GM23338 (cell line): ENCODE measurements around the gene NPAS3. TPM values are rescaled to one million over a fixed set of nuclear protein-coding genes. Genes with fewer than 3 reads are reported as not detected.

ENCODE experiments used
- ATAC-seq: fragments of 200-7000 bp; cut with Tn5 transposase; 3 replicates; pipeline ENCODE4 v1.9.1; 2020
- DNase-seq: peaks from one replicate; pipeline ENCODE4 v3.0.0-alpha.2; 2015; ENCODE audit warnings: low spot score
- H2AFZ ChIP-seq: fragments of 200-600 bp; sonication (generic); 2 replicates; pipeline ENCODE4 v1.8.0; 2016; ENCODE audit warnings: antibody characterized with exemption, mild to moderate bottlenecking, moderate library complexity
- H3F3A ChIP-seq: fragments of 200-600 bp; sonication (generic); replicated peaks from 2 replicates; pipeline ENCODE4 v1.8.0; 2017; ENCODE audit warnings: antibody characterized with exemption, mixed run types, low read depth
- H3K27ac ChIP-seq: fragments of 200-600 bp; sonication (generic); 2 replicates; pipeline ENCODE4 v1.6.1; 2016; ENCODE audit warnings: low read depth
- H3K27me3 ChIP-seq: fragments of 200-600 bp; sonication (generic); 2 replicates; pipeline ENCODE4 v1.8.0; 2016; ENCODE audit warnings: mild to moderate bottlenecking, mixed run types, moderate library complexity; ENCODE audit not compliant: insufficient read depth
- H3K36me3 ChIP-seq: fragments of 200-600 bp; sonication (generic); 2 replicates; pipeline ENCODE4 v1.8.0; 2016; ENCODE audit warnings: mild to moderate bottlenecking; ENCODE audit not compliant: insufficient read depth
- H3K4me1 ChIP-seq: fragments of 200-600 bp; sonication (generic); 2 replicates; pipeline ENCODE4 v1.8.0; 2016; ENCODE audit warnings: mild to moderate bottlenecking, moderate library complexity; ENCODE audit not compliant: insufficient read depth
- H3K4me2 ChIP-seq: fragments of 200-600 bp; sonication (generic); 2 replicates; pipeline ENCODE4 v1.7.1; 2017; ENCODE audit warnings: mixed run types
- H3K4me3 ChIP-seq: fragments of 200-600 bp; sonication (generic); 2 replicates; pipeline ENCODE4 v1.6.1; 2016; ENCODE audit warnings: mixed run types
- H3K79me2 ChIP-seq: fragments of 200-600 bp; sonication (generic); replicated peaks from 2 replicates; pipeline ENCODE4 v1.8.0; 2017; ENCODE audit warnings: mild to moderate bottlenecking; ENCODE audit not compliant: insufficient read depth
- H3K9me2 ChIP-seq: fragments of 200-600 bp; sonication (generic); 2 replicates; pipeline ENCODE4 v1.8.0; 2017; ENCODE audit not compliant: insufficient read depth
- H4K20me1 ChIP-seq: fragments of 200-600 bp; sonication (generic); replicated peaks from 2 replicates; pipeline ENCODE4 v1.8.0; 2017; ENCODE audit warnings: mild to moderate bottlenecking; ENCODE audit not compliant: insufficient read depth
- H3K27ac Mint-ChIP-seq: 2 replicates; pipeline ENCODE4 v1.8.0; 2020; ENCODE audit warnings: inconsistent platforms, mild to moderate bottlenecking, moderate library complexity, mixed read lengths
- H3K27me3 Mint-ChIP-seq: 3 replicates; pipeline ENCODE4 v1.8.0; 2022; ENCODE audit warnings: low read depth, mild to moderate bottlenecking, moderate library complexity, mixed read lengths, inconsistent platforms; ENCODE audit not compliant: insufficient read depth, poor library complexity
- H3K36me3 Mint-ChIP-seq: 3 replicates; pipeline ENCODE4 v1.8.0; 2021; ENCODE audit warnings: low read depth, mild to moderate bottlenecking, inconsistent platforms, moderate library complexity, mixed read lengths
- H3K4me1 Mint-ChIP-seq: 3 replicates; pipeline ENCODE4 v1.8.0; 2020; ENCODE audit warnings: mild to moderate bottlenecking, inconsistent platforms, mixed read lengths
- H3K4me3 Mint-ChIP-seq: 3 replicates; pipeline ENCODE4 v1.8.0; 2021; ENCODE audit warnings: moderate library complexity, mild to moderate bottlenecking, inconsistent platforms, mixed read lengths
- H3K9me3 Mint-ChIP-seq: 3 replicates; pipeline ENCODE4 v1.8.0; 2020; ENCODE audit warnings: moderate library complexity, mild to moderate bottlenecking, inconsistent platforms, mixed read lengths
- CREB1 ChIP-seq: fragments of 250-450 bp; sonication (Bioruptor Pico); IDR thresholded peaks from 2 replicates; pipeline ENCODE4 v1.5.0; 2020; ENCODE audit warnings: low read depth, mild to moderate bottlenecking, moderate library complexity
- EZH2phosphoT487 ChIP-seq: fragments of 200-600 bp; sonication (generic); IDR thresholded peaks from one replicate; pipeline ENCODE4 v1.8.1; 2018; ENCODE audit warnings: antibody characterized with exemption; ENCODE audit not compliant: unreplicated experiment
- JUNB ChIP-seq: IDR thresholded peaks from one replicate; pipeline ENCODE4 v1.6.1; 2016; ENCODE audit warnings: antibody characterized with exemption; ENCODE audit not compliant: unreplicated experiment
- ZNF114 ChIP-seq: fragments of 250-450 bp; sonication (Bioruptor Pico); IDR thresholded peaks from 2 replicates; pipeline ENCODE4 v1.5.0; 2020; ENCODE audit warnings: mild to moderate bottlenecking, moderate library complexity
- polyA plus RNA-seq: library from polyadenylated mRNA; unstranded; fragments of >200 nt; fragmentation: Nextera tagmentation; extraction: Ambion mirVana; gene quantifications from 2 replicates; pipeline ENCODE4 v1.2.1, GENCODE V29; 2016
- total RNA-seq: library from RNA; depleted of rRNA; stranded (reverse); fragments of >200 nt; shearing (Covaris generic); gene quantifications from 2 replicates; pipeline ENCODE4 v1.2.3, GENCODE V29; 2014
- TF ChIP-seq, protein P1 (sequence below): fragments of 250-450 bp; sonication (Bioruptor Pico); IDR thresholded peaks from 2 replicates; pipeline ENCODE4 v1.5.0; 2020; ENCODE audit warnings: mild to moderate bottlenecking, moderate library complexity
- TF ChIP-seq, protein P2 (sequence below): IDR thresholded peaks from 2 replicates; pipeline ENCODE4 v1.6.1; 2016; ENCODE audit warnings: antibody characterized with exemption
- TF ChIP-seq, protein P3 (sequence below): IDR thresholded peaks from one replicate; pipeline ENCODE4 v1.6.1; 2018; ENCODE audit warnings: antibody characterized with exemption; ENCODE audit not compliant: unreplicated experiment

The NPAS3 gene
- total and polyA plus RNA-seq, 2 experiments from 2014 or later = 0.17 to 0.19 TPM

DNA sequence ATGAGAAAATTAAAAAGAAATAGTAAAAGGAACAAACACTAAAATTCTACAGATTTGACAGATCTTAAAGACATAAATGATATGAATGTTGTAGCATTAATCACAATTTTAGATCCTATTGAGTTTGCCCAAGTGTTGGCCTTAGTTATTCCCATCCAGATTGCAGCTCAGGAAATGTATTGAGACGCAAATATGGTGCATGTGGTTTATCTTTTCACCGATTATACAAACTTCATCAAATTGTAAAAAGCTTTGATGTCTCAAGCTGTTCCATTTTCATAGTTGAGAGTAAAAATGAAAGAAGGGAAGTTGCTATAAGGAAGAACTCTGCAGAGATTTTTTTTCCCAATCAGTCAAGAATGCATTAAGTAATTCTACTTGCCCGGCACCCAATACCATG is 683.8 kb downstream of the NPAS3 start:
- Mint-ChIP-seq H3K36me3 (no peaks in the 10 kb centered on the region), H3K27me3 (no peaks in the 10 kb centered on the region), H3K4me3 (no peak overlapping the region), H3K4me1 (peaks cover 15% of the 10 kb centered on the region), H3K9me3 (no peaks in the 10 kb centered on the region), H3K27ac (no peak overlapping the region)
- TF ChIP-seq, protein P1, sequence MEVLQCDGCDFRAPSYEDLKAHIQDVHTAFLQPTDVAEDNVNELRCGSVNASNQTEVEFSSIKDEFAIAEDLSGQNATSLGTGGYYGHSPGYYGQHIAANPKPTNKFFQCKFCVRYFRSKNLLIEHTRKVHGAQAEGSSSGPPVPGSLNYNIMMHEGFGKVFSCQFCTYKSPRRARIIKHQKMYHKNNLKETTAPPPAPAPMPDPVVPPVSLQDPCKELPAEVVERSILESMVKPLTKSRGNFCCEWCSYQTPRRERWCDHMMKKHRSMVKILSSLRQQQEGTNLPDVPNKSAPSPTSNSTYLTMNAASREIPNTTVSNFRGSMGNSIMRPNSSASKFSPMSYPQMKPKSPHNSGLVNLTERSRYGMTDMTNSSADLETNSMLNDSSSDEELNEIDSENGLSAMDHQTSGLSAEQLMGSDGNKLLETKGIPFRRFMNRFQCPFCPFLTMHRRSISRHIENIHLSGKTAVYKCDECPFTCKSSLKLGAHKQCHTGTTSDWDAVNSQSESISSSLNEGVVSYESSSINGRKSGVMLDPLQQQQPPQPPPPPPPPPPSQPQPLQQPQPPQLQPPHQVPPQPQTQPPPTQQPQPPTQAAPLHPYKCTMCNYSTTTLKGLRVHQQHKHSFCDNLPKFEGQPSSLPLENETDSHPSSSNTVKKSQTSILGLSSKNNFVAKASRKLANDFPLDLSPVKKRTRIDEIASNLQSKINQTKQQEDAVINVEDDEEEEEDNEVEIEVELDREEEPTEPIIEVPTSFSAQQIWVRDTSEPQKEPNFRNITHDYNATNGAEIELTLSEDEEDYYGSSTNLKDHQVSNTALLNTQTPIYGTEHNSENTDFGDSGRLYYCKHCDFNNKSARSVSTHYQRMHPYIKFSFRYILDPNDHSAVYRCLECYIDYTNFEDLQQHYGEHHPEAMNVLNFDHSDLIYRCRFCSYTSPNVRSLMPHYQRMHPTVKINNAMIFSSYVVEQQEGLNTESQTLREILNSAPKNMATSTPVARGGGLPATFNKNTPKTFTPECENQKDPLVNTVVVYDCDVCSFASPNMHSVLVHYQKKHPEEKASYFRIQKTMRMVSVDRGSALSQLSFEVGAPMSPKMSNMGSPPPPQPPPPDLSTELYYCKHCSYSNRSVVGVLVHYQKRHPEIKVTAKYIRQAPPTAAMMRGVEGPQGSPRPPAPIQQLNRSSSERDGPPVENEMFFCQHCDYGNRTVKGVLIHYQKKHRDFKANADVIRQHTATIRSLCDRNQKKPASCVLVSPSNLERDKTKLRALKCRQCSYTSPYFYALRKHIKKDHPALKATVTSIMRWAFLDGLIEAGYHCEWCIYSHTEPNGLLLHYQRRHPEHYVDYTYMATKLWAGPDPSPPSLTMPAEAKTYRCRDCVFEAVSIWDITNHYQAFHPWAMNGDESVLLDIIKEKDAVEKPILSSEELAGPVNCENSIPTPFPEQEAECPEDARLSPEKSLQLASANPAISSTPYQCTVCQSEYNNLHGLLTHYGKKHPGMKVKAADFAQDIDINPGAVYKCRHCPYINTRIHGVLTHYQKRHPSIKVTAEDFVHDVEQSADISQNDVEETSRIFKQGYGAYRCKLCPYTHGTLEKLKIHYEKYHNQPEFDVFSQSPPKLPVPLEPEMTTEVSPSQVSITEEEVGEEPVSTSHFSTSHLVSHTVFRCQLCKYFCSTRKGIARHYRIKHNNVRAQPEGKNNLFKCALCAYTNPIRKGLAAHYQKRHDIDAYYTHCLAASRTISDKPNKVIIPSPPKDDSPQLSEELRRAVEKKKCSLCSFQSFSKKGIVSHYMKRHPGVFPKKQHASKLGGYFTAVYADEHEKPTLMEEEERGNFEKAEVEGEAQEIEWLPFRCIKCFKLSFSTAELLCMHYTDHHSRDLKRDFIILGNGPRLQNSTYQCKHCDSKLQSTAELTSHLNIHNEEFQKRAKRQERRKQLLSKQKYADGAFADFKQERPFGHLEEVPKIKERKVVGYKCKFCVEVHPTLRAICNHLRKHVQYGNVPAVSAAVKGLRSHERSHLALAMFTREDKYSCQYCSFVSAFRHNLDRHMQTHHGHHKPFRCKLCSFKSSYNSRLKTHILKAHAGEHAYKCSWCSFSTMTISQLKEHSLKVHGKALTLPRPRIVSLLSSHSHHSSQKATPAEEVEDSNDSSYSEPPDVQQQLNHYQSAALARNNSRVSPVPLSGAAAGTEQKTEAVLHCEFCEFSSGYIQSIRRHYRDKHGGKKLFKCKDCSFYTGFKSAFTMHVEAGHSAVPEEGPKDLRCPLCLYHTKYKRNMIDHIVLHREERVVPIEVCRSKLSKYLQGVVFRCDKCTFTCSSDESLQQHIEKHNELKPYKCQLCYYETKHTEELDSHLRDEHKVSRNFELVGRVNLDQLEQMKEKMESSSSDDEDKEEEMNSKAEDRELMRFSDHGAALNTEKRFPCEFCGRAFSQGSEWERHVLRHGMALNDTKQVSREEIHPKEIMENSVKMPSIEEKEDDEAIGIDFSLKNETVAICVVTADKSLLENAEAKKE = no peak
- TF ChIP-seq, protein P2, sequence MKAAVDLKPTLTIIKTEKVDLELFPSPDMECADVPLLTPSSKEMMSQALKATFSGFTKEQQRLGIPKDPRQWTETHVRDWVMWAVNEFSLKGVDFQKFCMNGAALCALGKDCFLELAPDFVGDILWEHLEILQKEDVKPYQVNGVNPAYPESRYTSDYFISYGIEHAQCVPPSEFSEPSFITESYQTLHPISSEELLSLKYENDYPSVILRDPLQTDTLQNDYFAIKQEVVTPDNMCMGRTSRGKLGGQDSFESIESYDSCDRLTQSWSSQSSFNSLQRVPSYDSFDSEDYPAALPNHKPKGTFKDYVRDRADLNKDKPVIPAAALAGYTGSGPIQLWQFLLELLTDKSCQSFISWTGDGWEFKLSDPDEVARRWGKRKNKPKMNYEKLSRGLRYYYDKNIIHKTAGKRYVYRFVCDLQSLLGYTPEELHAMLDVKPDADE = no peak
- TF ChIP-seq ZNF114 (CRISPR knock-in tag) = no peak
- Histone ChIP-seq H3K27me3 (no peaks in the 10 kb centered on the region), H3K79me2 (no peaks in the 10 kb centered on the region), H3K4me1 (no peaks in the 10 kb centered on the region), H3K36me3 (no peaks in the 10 kb centered on the region), H3F3A (no peaks in the 10 kb centered on the region), H3K4me2 (no peak overlapping the region), H3K4me3 (no peak overlapping the region), H2AFZ (no peak overlapping the region), H3K9me2 (peaks cover 3% of the 10 kb centered on the region; the same call in 1 of the 2 replicates), H4K20me1 (no peaks in the 10 kb centered on the region), H3K27ac (no peak overlapping the region)
- ATAC-seq (no peak), DNase-seq (no peak)

DNA sequence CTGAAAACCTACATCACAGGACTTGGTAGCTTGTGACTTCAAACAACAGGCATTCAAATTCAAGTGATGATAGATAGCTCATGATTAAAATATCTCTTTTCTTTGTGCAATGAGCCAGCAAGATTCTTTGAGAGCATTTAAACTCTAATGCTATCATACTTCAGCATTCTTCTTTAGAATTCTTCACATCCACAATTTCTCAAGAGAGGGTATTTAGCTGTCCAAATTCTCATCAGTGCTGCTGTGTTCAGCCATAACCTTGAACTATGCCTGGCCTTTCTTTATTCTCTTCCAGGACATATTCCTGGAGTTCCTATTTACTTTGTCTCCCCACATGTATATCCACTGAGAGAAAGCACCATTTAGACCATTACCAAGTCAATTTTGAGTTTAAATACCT is 691.1 kb downstream of the NPAS3 start:
- no peaks in the 10 kb centered on the region for H3K9me3 Mint-ChIP-seq

More for the DNA sequence above, 691.1 kb downstream of the NPAS3 start:
- no peak for DNase-seq
- Histone ChIP-seq H3K27ac (no peak overlapping the region), H3K4me3 (no peak overlapping the region), H4K20me1 (no peaks in the 10 kb centered on the region), H3K9me2 (peaks cover 4% of the 10 kb centered on the region; the same call in 1 of the 2 replicates), H3K36me3 (no peaks in the 10 kb centered on the region), H3K27me3 (no peaks in the 10 kb centered on the region), H3K4me1 (peaks cover 17% of the 10 kb centered on the region), H3K79me2 (no peaks in the 10 kb centered on the region), H3K4me2 (no peak overlapping the region), H3F3A (no peaks in the 10 kb centered on the region), H2AFZ (no peak overlapping the region)
- TF ChIP-seq EZH2phosphoT487 = no peak
- no peak for TF ChIP-seq JUNB
- TF ChIP-seq, protein P3, sequence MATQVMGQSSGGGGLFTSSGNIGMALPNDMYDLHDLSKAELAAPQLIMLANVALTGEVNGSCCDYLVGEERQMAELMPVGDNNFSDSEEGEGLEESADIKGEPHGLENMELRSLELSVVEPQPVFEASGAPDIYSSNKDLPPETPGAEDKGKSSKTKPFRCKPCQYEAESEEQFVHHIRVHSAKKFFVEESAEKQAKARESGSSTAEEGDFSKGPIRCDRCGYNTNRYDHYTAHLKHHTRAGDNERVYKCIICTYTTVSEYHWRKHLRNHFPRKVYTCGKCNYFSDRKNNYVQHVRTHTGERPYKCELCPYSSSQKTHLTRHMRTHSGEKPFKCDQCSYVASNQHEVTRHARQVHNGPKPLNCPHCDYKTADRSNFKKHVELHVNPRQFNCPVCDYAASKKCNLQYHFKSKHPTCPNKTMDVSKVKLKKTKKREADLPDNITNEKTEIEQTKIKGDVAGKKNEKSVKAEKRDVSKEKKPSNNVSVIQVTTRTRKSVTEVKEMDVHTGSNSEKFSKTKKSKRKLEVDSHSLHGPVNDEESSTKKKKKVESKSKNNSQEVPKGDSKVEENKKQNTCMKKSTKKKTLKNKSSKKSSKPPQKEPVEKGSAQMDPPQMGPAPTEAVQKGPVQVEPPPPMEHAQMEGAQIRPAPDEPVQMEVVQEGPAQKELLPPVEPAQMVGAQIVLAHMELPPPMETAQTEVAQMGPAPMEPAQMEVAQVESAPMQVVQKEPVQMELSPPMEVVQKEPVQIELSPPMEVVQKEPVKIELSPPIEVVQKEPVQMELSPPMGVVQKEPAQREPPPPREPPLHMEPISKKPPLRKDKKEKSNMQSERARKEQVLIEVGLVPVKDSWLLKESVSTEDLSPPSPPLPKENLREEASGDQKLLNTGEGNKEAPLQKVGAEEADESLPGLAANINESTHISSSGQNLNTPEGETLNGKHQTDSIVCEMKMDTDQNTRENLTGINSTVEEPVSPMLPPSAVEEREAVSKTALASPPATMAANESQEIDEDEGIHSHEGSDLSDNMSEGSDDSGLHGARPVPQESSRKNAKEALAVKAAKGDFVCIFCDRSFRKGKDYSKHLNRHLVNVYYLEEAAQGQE = no peak
- TF ChIP-seq CREB1 = no peak
- no peak for TF ChIP-seq ZNF114 (CRISPR knock-in tag)
- Mint-ChIP-seq H3K36me3 (no peaks in the 10 kb centered on the region), H3K27me3 (no peaks in the 10 kb centered on the region), H3K27ac (no peak overlapping the region), H3K4me1 (peaks cover 25% of the 10 kb centered on the region), H3K4me3 (no peak overlapping the region)
- ATAC-seq = no peak
